HUES64 (cell line): ENCODE results near the gene NBL1.
"Not testable (repeated sequence)": the region's sequence is repeated elsewhere in the genome, so short reads cannot be mapped to it uniquely, and the experiment has no call there.

ENCODE experiments used
- H3K27ac ChIP-seq: 2 replicates; pipeline ENCODE4 v1.7.0; 2013; ENCODE audit warnings: low read depth, low read length, inconsistent platforms
- H3K27me3 ChIP-seq: 2 replicates; pipeline ENCODE4 v1.6.1; 2013; ENCODE audit warnings: mild to moderate bottlenecking, low read length; ENCODE audit not compliant: insufficient read depth
- H3K36me3 ChIP-seq: 2 replicates; pipeline ENCODE4 v1.6.1; 2013; ENCODE audit warnings: mild to moderate bottlenecking, low read length; ENCODE audit not compliant: insufficient read depth
- H3K4me1 ChIP-seq: 2 replicates; pipeline ENCODE4 v1.6.1; 2013; ENCODE audit warnings: mild to moderate bottlenecking, low read length, moderate library complexity; ENCODE audit not compliant: insufficient read depth
- H3K4me3 ChIP-seq: 2 replicates; pipeline ENCODE4 v1.5.1; 2013; ENCODE audit warnings: mild to moderate bottlenecking, low read length, moderate library complexity
- H3K9ac ChIP-seq: 2 replicates; pipeline ENCODE4 v1.6.1; 2013; ENCODE audit warnings: mild to moderate bottlenecking, low read depth, low read length
- H3K9me3 ChIP-seq: 2 replicates; pipeline ENCODE4 v1.6.1; 2013; ENCODE audit warnings: low read depth, low read length; ENCODE audit not compliant: insufficient read depth
- WGBS: fragments of 150-250, 120-280 bp; methylation state at CpG from one replicate; pipeline ENCODE4 v1.1.7; 2013; ENCODE audit warnings: missing lambda C conversion rate; 5-methylcytosine and 5-hydroxymethylcytosine counted together

NBL1 gene

GRCh38 chr1:19623523-19623922, 20.6 kb upstream of the NBL1 start:
- WGBS: 91% methylated on average over 3 of the region's 3 CpGs
- Histone ChIP-seq H3K27ac (no peak overlapping the region), H3K36me3 (peaks cover 44% of the 10 kb centered on the region), H3K9ac (no peak overlapping the region), H3K4me1 (peaks cover 19% of the 10 kb centered on the region), H3K9me3 (no peaks in the 10 kb centered on the region), H3K27me3 (no peaks in the 10 kb centered on the region), H3K4me3 (no peak overlapping the region)

- 96% methylated on average over 8 of the region's 8 CpGs for WGBS
- Histone ChIP-seq H3K9ac (no peak overlapping the region), H3K36me3 (peaks cover 48% of the 10 kb centered on the region), H3K4me1 (peaks cover 10% of the 10 kb centered on the region; the same call in 1 of the 2 replicates), H3K4me3 (no peak overlapping the region), H3K27ac (no peak overlapping the region), H3K27me3 (no peaks in the 10 kb centered on the region), H3K9me3 (no peaks in the 10 kb centered on the region)
Measured at GRCh38 chr1:19625291-19625937, 18.7 kb upstream of the NBL1 start.

GRCh38 chr1:19628879-19629278, 15.2 kb upstream of the NBL1 start:
- WGBS: 66% methylated on average over 3 of the region's 3 CpGs
- Histone ChIP-seq H3K27ac (peak overlapping the region; percentile 28; the same call in 1 of the 2 replicates), H3K27me3 (no peaks in the 10 kb centered on the region), H3K4me1 (peaks cover 9% of the 10 kb centered on the region; the same call in 1 of the 2 replicates), H3K4me3 (no peak overlapping the region), H3K9me3 (no peaks in the 10 kb centered on the region), H3K9ac (no peak overlapping the region), H3K36me3 (peaks cover 40% of the 10 kb centered on the region)

DNA sequence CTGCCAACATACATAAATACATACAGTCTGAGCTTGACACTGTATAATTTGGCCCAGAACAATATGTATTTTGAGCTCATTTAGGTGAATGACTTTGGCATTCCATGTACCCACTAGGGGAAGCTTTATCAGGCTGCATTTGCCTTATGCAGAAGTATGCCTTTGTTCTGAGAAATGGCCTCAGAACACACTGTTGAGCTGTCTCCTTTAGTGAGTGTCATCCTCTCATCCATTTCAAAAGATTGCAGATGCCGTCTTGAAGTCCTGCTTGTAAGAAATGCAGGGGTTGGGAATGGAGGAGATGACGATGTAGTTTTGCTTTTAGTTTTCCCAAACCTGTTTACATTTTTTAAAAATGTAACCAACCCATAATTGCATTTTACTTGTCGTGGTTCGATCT, 14.8 kb upstream of the NBL1 start:
- Histone ChIP-seq H3K9me3 (no peaks in the 10 kb centered on the region), H3K9ac (no peak overlapping the region), H3K4me1 (peaks cover 9% of the 10 kb centered on the region; the same call in 1 of the 2 replicates), H3K27me3 (no peaks in the 10 kb centered on the region), H3K36me3 (peaks cover 38% of the 10 kb centered on the region), H3K27ac (peak overlapping the region; percentile 28; the same call in 1 of the 2 replicates), H3K4me3 (no peak overlapping the region)
- WGBS: 82% methylated on average over 2 of the region's 4 CpGs

GRCh38 chr1:19630192-19630591, 13.9 kb upstream of the NBL1 start:
- not testable (repeated sequence) for H3K4me3 ChIP-seq, H3K27ac ChIP-seq, H3K9ac ChIP-seq, H3K9me3 ChIP-seq, H3K27me3 ChIP-seq, H3K4me1 ChIP-seq
- 92% methylated on average over 1 of the region's 1 CpG for WGBS
- H3K36me3 ChIP-seq: peaks cover 31% of the 10 kb centered on the region

DNA sequence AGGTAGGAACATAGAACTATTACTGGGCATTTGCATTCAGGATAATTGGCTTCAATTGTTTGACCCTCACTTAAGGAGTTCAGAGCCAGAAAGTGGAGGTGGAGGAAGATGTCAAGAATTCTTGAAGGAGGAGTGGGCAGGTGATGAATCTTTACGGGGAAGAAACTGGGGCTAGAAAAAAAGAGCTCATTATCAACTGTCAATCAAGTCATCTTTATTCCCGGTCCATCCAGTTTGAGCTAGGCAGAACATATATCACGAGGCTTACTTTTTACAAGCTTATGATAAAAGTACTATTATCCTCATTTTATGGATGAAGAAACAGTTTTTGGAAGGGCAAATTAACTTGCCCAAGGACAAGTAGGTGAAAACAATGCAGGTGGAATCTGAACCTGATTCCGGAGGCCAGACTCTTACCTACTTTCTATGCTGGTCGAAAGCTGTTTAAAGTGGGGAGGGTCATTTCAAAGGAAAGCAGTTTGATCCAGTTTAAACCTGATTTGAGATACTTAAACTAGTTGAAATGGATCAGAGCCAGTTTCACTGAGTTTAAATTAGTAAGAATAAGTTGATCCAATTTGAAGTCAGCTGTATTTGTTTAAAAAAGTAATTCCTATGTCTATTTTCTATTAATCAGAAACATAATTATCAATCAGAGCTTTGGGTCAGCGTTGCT, 13.3 kb upstream of the NBL1 start:
- Histone ChIP-seq H3K27me3 (no peaks in the 10 kb centered on the region), H3K9ac (no peak overlapping the region), H3K4me3 (no peak overlapping the region), H3K27ac (no peak overlapping the region), H3K4me1 (peaks cover 9% of the 10 kb centered on the region; the same call in 1 of the 2 replicates), H3K36me3 (peaks cover 25% of the 10 kb centered on the region), H3K9me3 (no peaks in the 10 kb centered on the region)
- WGBS: 86% methylated on average over 6 of the region's 6 CpGs

- WGBS: 100% methylated on average over 1 of the region's 2 CpGs
- Histone ChIP-seq H3K9ac (no peak overlapping the region), H3K4me3 (no peak overlapping the region), H3K36me3 (peaks cover 12% of the 10 kb centered on the region), H3K9me3 (no peaks in the 10 kb centered on the region), H3K27me3 (no peaks in the 10 kb centered on the region), H3K4me1 (peaks cover 9% of the 10 kb centered on the region; the same call in 1 of the 2 replicates), H3K27ac (no peak overlapping the region)
Measured at GRCh38 chr1:19632211-19632610, 11.9 kb upstream of the NBL1 start.

DNA sequence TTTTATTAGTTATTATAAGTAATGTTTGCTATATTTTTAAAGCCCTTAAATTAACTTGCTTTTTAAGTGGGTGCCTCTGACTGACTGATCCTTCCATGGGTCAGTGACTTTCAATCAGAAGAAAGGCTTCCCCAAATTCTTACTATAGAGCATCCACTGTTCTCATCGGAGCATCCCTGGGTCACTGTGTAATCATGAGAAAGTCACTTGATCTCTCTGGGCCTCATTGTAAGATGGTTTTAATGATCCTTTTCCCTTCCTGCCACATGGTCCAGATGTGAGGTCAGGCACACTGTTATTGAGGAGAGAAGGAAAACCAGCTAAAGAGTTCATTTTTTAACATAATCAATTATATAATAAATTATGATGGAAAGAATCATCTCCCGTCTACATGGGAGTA, 11.0 kb upstream of the NBL1 start:
- WGBS: 95% methylated on average over 2 of the region's 2 CpGs
- no peak overlapping the region for H3K27ac ChIP-seq
- H3K4me1 ChIP-seq: peaks cover 9% of the 10 kb centered on the region; the same call in 1 of the 2 replicates
- H3K27me3 ChIP-seq: no peaks in the 10 kb centered on the region
- H3K36me3 ChIP-seq: 0 out of 2 replicates have a peak, but pooled peaks cover 4% of the 10 kb centered on the region
- H3K9ac ChIP-seq: no peak overlapping the region
- no peak overlapping the region for H3K4me3 ChIP-seq
- H3K9me3 ChIP-seq: no peaks in the 10 kb centered on the region

DNA sequence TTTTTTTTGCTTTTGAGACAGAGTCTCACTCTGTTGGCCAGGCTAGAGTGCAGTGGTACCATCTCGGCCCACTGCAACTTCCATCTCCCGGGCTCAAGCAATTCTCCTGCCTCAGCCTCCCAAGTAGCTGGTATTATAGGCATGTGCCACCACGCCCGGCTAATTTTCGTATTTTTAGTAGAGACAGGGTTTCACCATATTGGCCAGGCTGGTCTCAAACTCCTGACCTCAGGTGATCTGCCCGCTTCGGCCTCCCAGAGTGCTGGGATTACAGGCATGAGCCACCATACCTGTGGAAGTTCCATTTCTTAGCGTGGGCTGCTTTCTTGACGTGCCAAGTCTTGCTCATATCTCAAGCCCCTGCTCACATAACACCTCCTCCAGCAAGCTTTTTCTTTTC, 9.0 kb upstream of the NBL1 start:
- not testable (repeated sequence) for H3K4me1 ChIP-seq, H3K9ac ChIP-seq, H3K9me3 ChIP-seq, H3K4me3 ChIP-seq, H3K36me3 ChIP-seq, H3K27me3 ChIP-seq, H3K27ac ChIP-seq
- 95% methylated on average over 9 of the region's 9 CpGs for WGBS

GRCh38 chr1:19635646-19636045, 8.5 kb upstream of the NBL1 start:
- no peak overlapping the region for H3K27ac ChIP-seq
- H3K4me3 ChIP-seq: no peak overlapping the region
- H3K9me3 ChIP-seq: no peaks in the 10 kb centered on the region
- 92% methylated on average over 4 of the region's 4 CpGs for WGBS
- no peaks in the 10 kb centered on the region for H3K27me3 ChIP-seq
- no peak overlapping the region for H3K9ac ChIP-seq
- H3K4me1 ChIP-seq: no peaks in the 10 kb centered on the region; the same call in 1 of the 2 replicates
- H3K36me3 ChIP-seq: no peaks in the 10 kb centered on the region

DNA sequence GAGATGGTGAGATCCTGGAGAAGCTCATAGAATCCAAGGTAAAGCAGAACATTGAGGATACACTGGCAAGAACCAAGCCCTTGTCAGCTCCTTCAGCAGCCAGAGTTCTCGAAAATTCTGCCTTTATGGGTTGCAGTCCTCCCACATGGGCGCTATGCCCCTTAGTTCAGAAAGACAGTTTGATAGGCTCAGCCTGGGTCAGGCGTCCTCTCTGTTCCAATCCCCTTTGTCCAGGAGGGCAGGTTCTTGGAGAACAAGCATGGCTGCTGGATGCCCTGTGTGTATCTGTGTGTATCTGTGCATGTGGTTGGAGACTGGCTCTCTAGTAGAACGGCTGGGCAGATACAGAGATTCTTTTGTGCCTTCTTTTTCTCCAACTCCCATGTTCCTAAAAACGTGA, 8.0 kb upstream of the NBL1 start:
- no peaks in the 10 kb centered on the region for H3K9me3 ChIP-seq
- H3K27ac ChIP-seq: no peak overlapping the region
- H3K4me1 ChIP-seq: no peaks in the 10 kb centered on the region; the same call in 1 of the 2 replicates
- WGBS: 95% methylated on average over 5 of the region's 5 CpGs
- H3K4me3 ChIP-seq: no peak overlapping the region
- peaks cover 2% of the 10 kb centered on the region for H3K27me3 ChIP-seq
- no peak overlapping the region for H3K9ac ChIP-seq
- H3K36me3 ChIP-seq: no peaks in the 10 kb centered on the region
